ENCODE measurements around the gene HSPA2. TPM values are rescaled to one million over a fixed set of nuclear protein-coding genes. Genes with fewer than 3 reads are reported as not detected.

HSPA2 gene
- total RNA-seq: 1 to 10 TPM; 2.7 TPM

DNA sequence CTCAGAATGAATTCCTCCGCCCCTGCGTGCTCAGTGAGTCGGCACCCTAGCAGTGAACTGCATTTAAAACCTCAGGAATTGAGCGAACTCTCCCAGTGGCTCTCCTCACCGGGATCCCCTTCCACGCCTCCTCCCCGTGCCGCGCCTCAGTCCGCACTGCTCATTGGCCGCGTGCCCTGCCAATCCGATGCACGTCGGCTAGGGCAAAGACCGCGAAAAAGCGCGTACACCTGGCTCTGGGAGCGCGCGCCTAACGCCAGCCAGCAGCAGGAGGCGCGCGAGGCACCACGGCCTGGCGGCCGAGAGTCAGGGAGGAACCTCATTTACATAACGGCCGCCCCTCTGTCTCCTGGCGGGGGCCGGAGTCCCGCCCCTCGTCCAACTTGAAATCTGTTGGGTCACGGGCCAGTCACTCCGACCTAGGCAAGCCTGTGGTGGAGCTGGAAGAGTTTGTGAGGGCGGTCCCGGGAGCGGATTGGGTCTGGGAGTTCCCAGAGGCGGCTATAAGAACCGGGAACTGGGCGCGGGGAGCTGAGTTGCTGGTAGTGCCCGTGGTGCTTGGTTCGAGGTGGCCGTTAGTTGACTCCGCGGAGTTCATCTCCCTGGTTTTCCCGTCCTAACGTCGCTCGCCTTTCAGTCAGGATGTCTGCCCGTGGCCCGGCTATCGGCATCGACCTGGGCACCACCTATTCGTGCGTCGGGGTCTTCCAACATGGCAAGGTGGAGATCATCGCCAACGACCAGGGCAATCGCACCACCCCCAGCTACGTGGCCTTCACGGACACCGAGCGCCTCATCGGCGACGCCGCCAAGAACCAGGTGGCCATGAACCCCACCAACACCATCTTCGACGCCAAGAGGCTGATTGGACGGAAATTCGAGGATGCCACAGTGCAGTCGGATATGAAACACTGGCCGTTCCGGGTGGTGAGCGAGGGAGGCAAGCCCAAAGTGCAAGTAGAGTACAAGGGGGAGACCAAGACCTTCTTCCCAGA is at the start of gene HSPA2:
TSS of gene HSPA2 (plus strand) at position 534 of the 995 bp plus-strand sequence. CDS start at position 643, 109 bp downstream.
- POLR2A ChIA-PET: interaction anchor here (0.8 to 1.1 kb wide), 3 partner anchors 36 to 153 kb away, joined by 3 to 6 read pairs (median 5); partner anchors contain the start of gene ZBTB1
- CTCF ChIA-PET: interaction anchor here (0.6 to 4.2 kb wide), 11 partner anchors 10 to 210 kb away, joined by 3 to 16 read pairs (median 3); no protein-coding TSS in a partner anchor

DNA sequence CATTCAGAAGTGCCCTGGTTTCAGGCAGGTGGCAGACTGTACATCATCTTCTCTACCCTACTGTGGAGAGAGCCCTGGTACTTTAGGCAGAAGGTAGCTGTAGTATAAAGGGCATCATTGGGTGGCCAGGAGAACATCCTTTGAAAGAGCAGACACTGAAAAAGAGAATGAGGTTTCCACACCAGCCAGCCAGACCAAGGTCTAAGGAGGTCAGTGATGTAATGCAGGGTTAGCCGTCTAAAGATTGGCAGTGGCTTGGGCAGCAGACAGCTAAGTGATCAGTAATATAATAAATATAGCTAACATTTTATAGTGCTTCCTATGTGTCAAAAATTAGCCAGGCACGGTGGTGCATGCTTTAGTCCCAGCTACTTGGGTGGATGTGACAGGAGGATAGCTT is 48.9 kb upstream of the HSPA2 start:
- ChIA-PET CTCF (interaction anchor here (1.8 kb wide), 1 partner anchor 14 kb away, joined by 5 read pairs; no protein-coding TSS in a partner anchor), POLR2A (no interaction called here)

DNA sequence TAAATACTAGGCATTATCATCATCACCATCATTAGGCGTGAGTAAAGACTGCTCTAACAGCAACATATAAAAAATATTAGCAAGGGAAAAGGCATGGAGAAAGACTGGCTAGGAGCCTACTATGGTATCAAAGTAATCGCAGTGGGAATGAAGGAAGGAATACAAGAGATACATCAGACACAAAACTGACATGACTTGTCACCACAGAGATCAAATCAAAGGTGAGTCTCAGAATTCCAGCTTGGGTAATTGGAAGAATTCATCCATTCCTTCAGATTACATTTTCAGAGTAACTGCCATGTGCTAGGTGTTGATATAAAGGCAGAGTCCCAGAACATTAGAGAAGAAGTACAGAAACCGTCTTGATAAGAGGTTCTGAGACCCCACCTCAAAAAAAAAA is 47.1 kb upstream of the HSPA2 start:
- POLR2A ChIA-PET: interaction anchor here (0.5 to 0.7 kb wide), 2 partner anchors 10 to 108 kb away, joined by 5 to 7 read pairs; no protein-coding TSS in a partner anchor
- CTCF ChIA-PET: no interaction called here

DNA sequence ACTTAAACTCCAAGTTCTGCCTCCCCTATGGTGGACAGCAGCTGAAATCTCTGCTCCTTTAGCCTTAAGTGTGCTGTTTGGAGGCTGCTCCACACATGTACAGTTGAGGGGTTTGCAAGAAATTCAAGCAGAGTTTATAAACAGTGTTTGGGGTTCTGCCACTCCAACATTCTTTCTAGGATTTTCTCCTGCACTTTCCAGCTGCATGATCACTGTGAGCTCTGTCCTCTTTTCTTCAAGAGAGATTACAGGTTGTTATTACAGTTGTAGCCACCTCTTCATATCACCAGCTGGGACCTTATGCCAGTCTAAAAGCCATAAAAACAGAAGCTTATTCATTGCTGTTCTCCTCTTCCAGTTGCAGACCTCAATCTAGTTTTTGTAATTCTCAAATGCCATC is 45.3 kb upstream of the HSPA2 start:
- CTCF ChIA-PET: interaction anchor here (0.8 to 2.2 kb wide), 2 partner anchors 9 to 65 kb away, joined by 3 to 7 read pairs; partner anchors contain the start of gene ZBTB1
- POLR2A ChIA-PET: no interaction called here

DNA sequence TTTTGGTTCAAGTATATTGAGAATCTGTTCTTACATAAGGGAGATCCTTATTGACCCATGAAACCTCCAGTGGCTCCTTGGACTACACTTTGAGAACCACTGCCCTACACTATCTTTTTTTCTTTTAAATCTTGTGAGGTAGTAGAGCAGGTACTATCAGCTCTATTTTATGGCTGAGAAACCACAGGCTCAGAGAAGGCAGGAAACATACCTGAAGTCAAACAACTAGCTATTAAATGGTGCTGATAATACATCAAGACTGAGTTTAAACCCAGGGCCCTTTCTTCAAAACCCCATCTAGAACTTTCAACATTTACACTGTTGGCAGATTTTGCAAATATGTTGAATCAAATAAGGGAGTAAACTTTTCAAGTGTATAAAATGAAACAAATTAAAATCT is 43.8 kb upstream of the HSPA2 start:
- CTCF ChIA-PET: interaction anchor here (0.7 to 3.0 kb wide), 3 partner anchors 14 to 67 kb away, joined by 3 to 8 read pairs (median 7); no protein-coding TSS in a partner anchor
- POLR2A ChIA-PET: interaction anchor here (1.3 kb wide), 1 partner anchor 33 kb away, joined by 3 read pairs; no protein-coding TSS in a partner anchor

DNA sequence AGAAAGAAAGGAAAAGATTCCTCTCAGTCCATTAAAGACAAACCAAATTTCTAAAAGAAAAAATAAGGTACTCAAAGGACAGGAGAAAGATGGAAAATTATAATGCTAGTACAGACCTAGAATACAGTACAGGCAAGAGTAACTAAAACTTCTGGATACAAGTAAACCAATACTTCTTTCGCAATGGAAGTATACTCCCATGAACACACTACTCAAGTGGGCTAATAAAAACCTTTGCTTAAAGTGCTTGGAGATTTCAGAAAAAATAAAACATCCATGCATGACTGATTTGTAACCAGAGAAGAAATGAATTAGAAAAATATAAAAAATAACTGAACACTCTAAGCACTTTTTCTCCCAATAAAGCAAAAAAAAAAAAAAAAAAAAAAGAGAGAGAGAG is 40.5 kb upstream of the HSPA2 start:
- CTCF ChIA-PET: interaction anchor here (0.6 kb wide), 1 partner anchor 852 kb away, joined by 3 read pairs; no protein-coding TSS in a partner anchor
- POLR2A ChIA-PET: no interaction called here

DNA sequence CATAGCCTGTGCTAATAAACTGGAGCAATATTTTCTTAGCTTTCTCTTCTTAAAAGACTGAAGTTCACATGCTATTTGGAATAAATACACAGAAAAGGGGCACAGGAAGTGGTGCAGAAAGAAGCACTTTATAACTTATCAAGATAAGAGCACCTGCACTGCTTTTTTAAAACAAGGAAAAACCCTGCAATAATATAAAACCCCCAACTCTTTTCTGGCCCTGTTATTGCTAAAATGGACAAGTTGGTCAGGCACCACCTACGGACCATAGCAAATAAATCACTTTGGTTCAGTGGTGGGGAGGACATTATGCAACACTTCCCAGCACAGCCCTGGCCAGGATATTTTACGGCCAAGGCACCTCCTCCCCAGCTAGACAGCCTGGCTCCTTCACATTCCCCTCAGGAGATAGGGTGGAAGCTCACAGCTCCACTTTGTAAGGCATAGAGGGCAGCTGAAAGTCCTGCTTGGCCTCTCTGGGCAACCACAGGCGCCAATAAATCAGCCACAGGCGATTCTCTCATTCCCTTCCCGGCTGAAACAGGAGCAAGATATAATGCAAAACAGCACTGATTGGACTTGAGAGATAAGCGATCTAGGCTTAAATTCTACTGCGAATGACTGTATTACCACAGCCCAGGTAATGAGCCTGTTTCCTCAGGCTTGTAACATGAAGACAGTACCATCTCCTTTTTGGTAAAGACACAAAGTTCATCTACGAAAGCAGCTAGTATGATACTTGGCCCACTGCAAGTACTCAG is 39.0 kb upstream of the HSPA2 start:
- CTCF ChIA-PET: interaction anchor here (0.7 to 3.0 kb wide), 8 partner anchors 9 to 56 kb away, joined by 3 to 8 read pairs (median 3); no protein-coding TSS in a partner anchor
- POLR2A ChIA-PET: interaction anchor here (0.9 kb wide), 1 partner anchor 8 kb away, joined by 5 read pairs; no protein-coding TSS in a partner anchor

DNA sequence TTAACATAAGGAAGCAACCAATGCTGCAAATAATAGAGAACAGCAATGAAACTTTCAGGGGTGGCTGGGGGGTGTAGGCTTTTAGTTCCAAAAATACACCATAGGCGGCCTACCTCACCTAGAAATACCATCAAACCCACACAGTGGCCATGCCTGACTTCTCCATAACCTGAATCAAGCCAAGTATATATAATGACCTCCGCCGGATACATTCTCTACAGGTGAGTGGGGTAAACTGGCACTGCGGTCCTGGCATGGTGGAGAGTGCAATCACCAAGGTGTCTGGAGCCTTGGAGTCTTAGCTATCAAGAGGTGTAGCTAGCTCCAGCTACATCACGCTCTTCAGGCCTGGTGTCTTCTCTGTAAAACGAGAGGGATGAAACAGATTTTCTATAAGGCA is 38.1 kb upstream of the HSPA2 start:
- POLR2A ChIA-PET: interaction anchor here (0.5 to 2.0 kb wide), 4 partner anchors 54 to 283 kb away, joined by 3 to 9 read pairs (median 9); partner anchors contain the start of gene MTHFD1
- CTCF ChIA-PET: interaction anchor here (1.2 to 3.0 kb wide), 4 partner anchors 8 to 57 kb away, joined by 3 to 8 read pairs (median 4); no protein-coding TSS in a partner anchor

DNA sequence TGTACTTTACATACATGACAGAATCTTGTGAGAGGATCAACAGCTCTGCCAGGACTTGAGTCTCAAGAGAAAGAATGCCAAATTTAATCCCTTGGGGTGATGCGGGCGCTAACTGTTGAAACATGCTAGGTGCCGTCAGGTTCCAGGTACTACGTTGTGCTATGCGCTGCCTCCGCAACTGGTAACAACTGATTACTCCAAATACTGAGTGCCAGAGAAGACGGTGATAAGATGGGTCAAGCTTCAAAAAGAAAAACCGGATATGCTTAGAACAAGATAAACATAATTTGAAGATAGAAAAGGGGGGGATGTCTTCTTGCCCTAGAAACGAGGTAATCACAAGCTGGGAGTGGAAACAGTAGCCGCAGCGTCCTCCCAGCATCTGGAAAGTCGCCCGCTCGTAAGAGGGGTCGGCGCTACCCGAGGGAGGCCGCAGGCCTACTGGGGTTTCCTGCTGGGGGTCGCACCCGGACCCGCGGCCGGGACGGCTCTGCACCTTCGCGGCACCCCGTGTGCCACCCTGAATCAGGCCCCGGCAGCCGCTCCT is 37.6 kb upstream of the HSPA2 start:
- ChIA-PET POLR2A (interaction anchor here (0.5 to 2.0 kb wide), 5 partner anchors 13 to 284 kb away, joined by 3 to 9 read pairs (median 9); partner anchors contain the start of gene MTHFD1), CTCF (interaction anchor here (1.0 to 3.0 kb wide), 3 partner anchors 15 to 57 kb away, joined by 3 to 8 read pairs (median 3); no protein-coding TSS in a partner anchor)

DNA sequence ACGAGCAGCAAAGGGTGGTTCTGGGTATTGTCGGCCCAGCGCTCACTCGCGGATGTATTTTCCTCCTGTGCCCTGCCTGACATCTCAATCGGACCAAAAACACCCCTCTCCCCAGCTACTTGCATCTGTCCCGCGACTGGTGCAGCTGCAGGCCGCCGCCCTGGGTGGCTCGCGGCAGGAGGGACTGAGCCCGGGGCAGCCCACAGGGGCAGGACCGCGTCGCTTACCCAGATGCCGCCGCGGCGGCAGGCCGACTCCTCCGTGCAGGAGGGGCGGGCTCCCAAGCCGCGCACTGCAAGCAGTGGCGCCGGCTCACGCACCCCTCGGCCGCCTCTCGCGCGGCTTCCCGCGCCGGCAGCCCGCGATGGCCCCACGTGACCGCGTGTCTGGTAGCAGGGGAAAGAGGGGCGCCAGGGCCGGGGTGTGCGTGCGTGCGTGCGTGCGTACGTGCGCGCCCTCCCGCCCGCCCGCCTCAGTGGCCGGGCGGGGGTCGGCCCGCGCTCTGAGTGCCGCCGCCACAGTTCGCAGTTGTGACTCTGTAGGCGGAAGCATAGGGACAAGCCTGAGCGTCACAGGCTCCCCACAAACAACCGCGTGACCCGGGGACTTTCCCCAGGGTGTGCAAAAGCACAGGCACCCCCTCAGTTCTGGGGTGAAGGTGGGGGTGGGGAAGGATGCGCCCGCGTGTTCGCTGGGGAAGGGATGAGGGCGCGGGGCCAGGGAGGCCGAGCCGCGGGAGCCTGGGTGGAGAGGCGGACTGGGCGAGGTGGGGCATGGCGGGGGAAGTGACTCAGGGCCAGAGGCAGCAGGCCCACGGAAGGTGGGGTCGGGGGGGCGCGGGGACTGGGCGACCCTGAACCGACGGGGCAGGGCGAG is 36.9 kb upstream of the HSPA2 start, which contains the start of gene ZBTB25:
TSS of gene ZBTB25 (minus strand) at position 405 of the 876 bp plus-strand sequence. CDS start 13,305 bp downstream, outside the sequence.
- CTCF ChIA-PET: interaction anchor here (1.0 to 3.0 kb wide), 4 partner anchors 8 to 25 kb away, joined by 3 to 8 read pairs (median 3); no protein-coding TSS in a partner anchor
- POLR2A ChIA-PET: interaction anchor here (0.7 to 2.0 kb wide), 7 partner anchors 12 to 202 kb away, joined by 3 to 9 read pairs (median 4); partner anchors contain the start of genes HSPA2 and MTHFD1

DNA sequence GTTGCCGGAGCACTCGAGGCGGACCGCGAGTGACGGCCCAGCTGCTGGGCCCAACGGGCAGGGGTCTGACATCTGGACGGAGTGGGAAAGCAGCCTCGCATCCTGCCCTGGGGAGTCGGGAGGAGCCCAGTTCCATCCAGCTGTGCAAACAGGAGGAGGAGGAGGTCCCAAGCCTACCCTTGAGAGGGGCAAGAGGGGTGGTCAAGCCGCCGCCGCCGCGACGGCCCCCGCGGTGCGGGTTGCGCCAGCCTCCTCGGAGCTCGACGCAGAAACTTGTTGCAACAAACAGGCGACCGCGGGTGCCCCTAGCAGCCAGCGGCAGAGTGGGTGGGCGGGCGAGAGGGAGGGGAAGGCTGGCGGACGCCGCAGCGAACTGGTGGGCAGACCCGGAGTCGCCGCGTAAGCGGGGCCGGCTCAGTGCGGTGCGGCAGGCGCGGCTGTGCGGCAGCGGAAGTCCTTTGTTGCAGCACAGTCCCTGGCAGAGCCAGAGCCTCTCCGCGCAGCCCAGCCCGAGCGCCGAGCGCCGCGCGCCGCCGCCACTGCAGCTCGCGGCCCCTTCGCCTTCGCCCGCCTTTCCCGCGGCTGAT is 36.1 kb upstream of the HSPA2 start, which contains the start of gene ZBTB1:
TSS of gene ZBTB1 (plus strand) at position 461 of the 587 bp plus-strand sequence. CDS start 16,735 bp downstream, outside the sequence.
- CTCF ChIA-PET: interaction anchor here (0.6 to 1.3 kb wide), 3 partner anchors 9 to 74 kb away, joined by 3 read pairs; no protein-coding TSS in a partner anchor

DNA sequence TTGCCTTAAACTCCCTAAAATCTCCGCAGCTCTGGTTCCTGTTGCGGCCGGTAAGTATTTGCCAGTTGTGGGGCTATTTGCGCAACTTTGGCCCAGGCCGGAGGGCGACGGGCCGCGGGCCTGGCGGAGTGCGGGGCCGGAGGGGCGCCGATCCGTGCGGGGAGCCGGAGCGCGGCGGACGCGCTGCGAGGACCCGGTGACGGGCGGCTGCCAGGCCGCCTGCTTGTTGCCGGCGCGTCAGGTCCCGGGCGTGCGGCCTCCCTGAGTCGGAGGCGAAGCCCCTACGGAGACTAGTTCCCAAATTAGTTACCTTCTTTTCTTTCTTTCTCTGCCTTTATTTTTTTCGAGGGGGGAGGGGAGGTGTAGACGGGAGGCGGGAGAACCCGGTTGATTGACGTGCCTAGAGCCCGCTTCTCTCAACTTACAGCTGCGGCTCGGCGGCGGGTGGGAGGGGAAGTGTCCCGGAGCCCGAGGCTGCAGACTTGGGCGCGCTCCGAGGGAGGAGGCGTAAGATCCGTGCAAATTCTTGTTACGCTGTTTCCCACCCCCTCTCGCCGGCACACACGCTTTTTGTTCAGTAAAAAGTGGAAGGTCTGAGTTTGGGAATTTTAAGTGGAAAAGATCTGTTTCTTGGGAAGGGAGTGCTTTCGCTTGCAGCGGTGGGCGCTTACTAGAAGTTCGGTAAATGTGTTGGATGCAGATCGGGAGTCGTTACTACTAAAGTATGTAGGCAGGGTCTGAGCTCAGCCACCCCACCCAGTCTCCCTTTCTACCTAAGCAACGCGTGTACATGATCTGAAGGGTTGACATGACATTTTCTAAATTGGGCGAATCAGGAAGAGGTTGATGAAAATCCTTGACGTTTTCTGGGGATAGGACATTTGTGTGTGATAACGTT is 35.4 kb upstream of the HSPA2 start:
- CTCF ChIA-PET: interaction anchor here (0.6 to 1.3 kb wide), 4 partner anchors 9 to 75 kb away, joined by 3 to 4 read pairs (median 3); no protein-coding TSS in a partner anchor
- POLR2A ChIA-PET: interaction anchor here (0.6 to 1.5 kb wide), 6 partner anchors 10 to 410 kb away, joined by 3 to 9 read pairs (median 5); partner anchors contain the start of genes HSPA2 and MTHFD1

More for the DNA sequence above, 36.1 kb upstream of the HSPA2 start, which contains the start of gene ZBTB1:
- POLR2A ChIA-PET: interaction anchor here (0.6 to 2.0 kb wide), 7 partner anchors 11 to 201 kb away, joined by 3 to 9 read pairs (median 4); partner anchors contain the start of genes HSPA2 and MTHFD1

DNA sequence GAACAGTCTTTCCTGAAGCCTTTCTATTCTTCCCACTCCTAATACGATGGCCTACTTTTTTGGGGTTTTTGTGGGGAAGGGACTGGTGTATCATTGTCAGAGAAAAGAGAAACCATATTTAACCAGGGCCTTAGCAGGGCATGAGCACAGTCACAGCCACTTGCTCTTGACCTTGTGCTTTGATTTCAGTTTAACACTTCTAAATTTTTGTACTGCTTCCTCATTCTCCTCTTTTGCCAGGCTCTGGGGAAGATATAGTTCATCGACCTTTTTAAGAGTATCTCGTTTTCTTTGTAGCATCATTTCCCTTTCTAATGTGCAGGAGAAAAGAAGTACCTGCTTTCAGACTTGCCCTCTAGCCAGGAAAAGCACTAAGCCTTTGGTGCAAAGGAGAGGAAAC is 33.8 kb upstream of the HSPA2 start:
- CTCF ChIA-PET: interaction anchor here (0.6 kb wide), 1 partner anchor 126 kb away, joined by 3 read pairs; no protein-coding TSS in a partner anchor
- POLR2A ChIA-PET: no interaction called here

DNA sequence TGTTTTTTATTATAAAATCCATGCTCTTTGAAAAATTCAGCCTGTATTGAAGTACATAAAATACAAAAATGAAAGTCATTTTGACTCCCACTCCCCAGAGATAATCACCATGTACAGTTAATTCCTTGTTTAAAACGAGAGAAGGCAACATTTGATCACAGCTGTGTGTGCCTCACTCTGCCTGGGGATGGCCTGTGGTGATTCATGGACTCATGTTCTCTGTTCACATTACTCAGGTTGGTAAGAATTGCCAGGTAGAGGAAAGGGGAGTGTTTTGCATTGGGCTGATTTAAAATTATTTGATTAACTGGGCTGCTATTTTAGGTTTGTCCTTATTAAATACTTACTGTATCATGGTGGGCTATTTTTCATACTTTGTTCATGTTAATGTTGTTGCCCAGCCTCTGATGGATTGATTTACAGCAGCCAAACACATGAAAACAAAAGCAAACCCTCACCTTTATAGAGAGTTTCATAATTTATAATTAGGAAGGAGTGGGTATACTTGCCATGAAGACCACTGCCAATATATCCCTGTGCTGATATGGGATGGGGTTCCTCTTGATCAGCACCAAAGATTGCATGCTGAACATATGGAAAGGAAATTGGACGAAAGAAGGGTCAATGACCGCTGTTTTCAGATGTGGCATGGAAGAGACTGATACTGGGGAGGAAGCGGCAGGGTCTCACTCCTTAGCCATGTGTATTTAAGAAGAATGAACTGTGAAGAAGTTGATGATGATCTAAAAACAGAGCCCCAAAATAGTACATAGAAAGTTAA is 33.0 kb upstream of the HSPA2 start:
- ChIA-PET POLR2A (no interaction called here), CTCF (interaction anchor here (0.6 kb wide), 1 partner anchor 127 kb away, joined by 3 read pairs; no protein-coding TSS in a partner anchor)

Data from activated CD8-positive, alpha-beta memory T cell treated with anti-CD3 and anti-CD28 coated beads for 36 hours (primary cell).